HG03159 (cell line): ENCODE measurements around the gene TNFRSF4.

Experiments
- ATAC-seq: cut with Tn5 transposase; IDR thresholded peaks from one replicate; pipeline ENCODE4 v1.9.1; 2021; ENCODE audit warnings: mild to moderate bottlenecking, moderate library complexity; ENCODE audit not compliant: unreplicated experiment

Gene TNFRSF4

GRCh38 chr1:1219341-1219740 lies 5.4 kb upstream of the TNFRSF4 start:
- ATAC-seq: no peak

- ATAC-seq: no peak
Measured at GRCh38 chr1:1218524-1219200, 4.7 kb upstream of the TNFRSF4 start.

GRCh38 chr1:1217621-1218523 lies 3.9 kb upstream of the TNFRSF4 start:
- ATAC-seq: no peak

- ATAC-seq: no peak
Measured at GRCh38 chr1:1216770-1217620, 3.0 kb upstream of the TNFRSF4 start.

GRCh38 chr1:1215881-1216605 lies 2.1 kb upstream of the TNFRSF4 start:
- ATAC-seq: no peak

GRCh38 chr1:1215080-1215676 lies 1.2 kb upstream of the TNFRSF4 start:
- no peak for ATAC-seq

GRCh38 chr1:1212780-1213344 lies 1.1 kb downstream of the TNFRSF4 start:
- no peak for ATAC-seq

- no peak for ATAC-seq
Measured at GRCh38 chr1:1211541-1212441, 2.2 kb downstream of the TNFRSF4 start.

GRCh38 chr1:1210726-1211540 lies 3.0 kb downstream of the TNFRSF4 start:
- no peak for ATAC-seq

- no peak for ATAC-seq
Measured at GRCh38 chr1:1208713-1209433, 5.1 kb downstream of the TNFRSF4 start.

- ATAC-seq: no peak
Measured at GRCh38 chr1:1207571-1207892, 6.4 kb downstream of the TNFRSF4 start.

- ATAC-seq: no peak
Measured at GRCh38 chr1:1206966-1207531, 6.9 kb downstream of the TNFRSF4 start.

- ATAC-seq: no peak
Measured at GRCh38 chr1:1206376-1206965, 7.5 kb downstream of the TNFRSF4 start, which contains the start of gene TNFRSF18. Gene TNFRSF18, minus strand, starts transcription at chr1:1206592. Its CDS starts 21 bp downstream, at chr1:1206571.

GRCh38 chr1:1205769-1206375 lies 8.1 kb downstream of the TNFRSF4 start:
- ATAC-seq: no peak

- ATAC-seq: no peak
Measured at GRCh38 chr1:1204998-1205768, 8.8 kb downstream of the TNFRSF4 start.
